Activated CD8-positive, alpha-beta memory T cell treated with anti-CD3 and anti-CD28 coated beads, Interleukin-2, amount 10 ng/mL, durations not matched to agents 7 days and 5 days (primary cell): Measurements from ENCODE around the gene ARID3A. TPM values are rescaled to one million over a fixed set of nuclear protein-coding genes. Genes with fewer than 3 reads are reported as not detected.
A peak's percentile ranks its signal among the peaks of the same experiment; 100 is the strongest.

ENCODE experiments used
- ATAC-seq: fragments of 150-1000 bp; cut with Tn5 transposase; one replicate; pipeline ENCODE4 v1.10.0; 2021; ENCODE audit warnings: moderate library complexity
- CTCF ChIA-PET: fragments of 350-600 bp; sonication (Branson Sonifier 250); formaldehyde crosslinking; loops from one replicate; lab custom pipeline; 2021; ENCODE audit warnings: antibody characterized with exemption; lab: Charles Lee
- DNase-seq: peaks from one replicate; pipeline ENCODE4 v3.0.0-alpha.2; 2020
- H3K27ac Mint-ChIP-seq: one replicate; pipeline ENCODE4 v1.8.0; 2021; ENCODE audit warnings: mild to moderate bottlenecking, mixed read lengths
- H3K27me3 Mint-ChIP-seq: one replicate; pipeline ENCODE4 v1.8.0; 2021; ENCODE audit warnings: mixed read lengths
- H3K36me3 Mint-ChIP-seq: one replicate; pipeline ENCODE4 v1.8.0; 2021; ENCODE audit warnings: mild to moderate bottlenecking, mixed read lengths
- H3K4me1 Mint-ChIP-seq: one replicate; pipeline ENCODE4 v1.8.0; 2021; ENCODE audit warnings: mixed read lengths
- H3K4me3 Mint-ChIP-seq: one replicate; pipeline ENCODE4 v1.8.0; 2021; ENCODE audit warnings: mild to moderate bottlenecking, moderate library complexity, mixed read lengths
- H3K9me3 Mint-ChIP-seq: one replicate; pipeline ENCODE4 v1.8.0; 2022; ENCODE audit warnings: low read depth, mixed read lengths
- total RNA-seq, 2 experiments: library from RNA; stranded (reverse); gene quantifications; one replicate each; pipeline ENCODE4 v1.2.3, GENCODE V29; 2021

ARID3A gene
- total RNA-seq, 2 experiments from 2014 or later, result 30.6 to 35.9 TPM

DNA sequence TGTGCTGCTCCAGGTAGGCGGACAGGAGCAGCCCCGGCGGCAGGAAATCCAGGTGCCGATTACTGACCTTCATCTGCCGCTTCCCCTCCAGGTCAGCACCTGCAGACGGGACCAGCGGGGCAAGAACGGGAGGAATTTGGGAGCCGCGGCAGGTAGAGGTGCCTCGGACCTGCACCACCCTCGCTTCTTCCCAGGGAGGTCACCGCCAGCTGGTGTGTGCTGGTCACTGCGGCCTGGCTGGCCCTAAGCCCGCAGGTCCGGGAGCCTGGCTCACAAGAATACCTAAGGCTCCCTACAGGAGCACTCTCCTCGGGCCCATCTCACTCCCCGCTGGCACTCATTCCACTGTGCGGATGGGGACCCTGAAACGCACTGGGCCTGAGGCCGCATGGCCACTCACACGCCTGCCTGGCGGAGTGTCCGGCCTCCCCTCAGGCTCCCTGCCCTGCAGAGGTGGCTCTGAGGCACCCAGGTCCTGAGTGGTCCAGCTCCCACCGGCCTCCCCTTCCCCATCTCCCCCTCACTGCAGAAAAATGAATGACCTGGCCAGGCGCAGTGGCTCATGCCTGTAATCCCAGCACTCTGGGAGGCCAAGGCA, 28.3 kb upstream of the ARID3A start:
- H3K4me3 Mint-ChIP-seq, result no peak overlapping the region
- ATAC-seq (no peak), DNase-seq (no peak)
- peaks cover 7% of the 10 kb centered on the region for H3K4me1 Mint-ChIP-seq
- peaks cover 8% of the 10 kb centered on the region for H3K36me3 Mint-ChIP-seq
- H3K9me3 Mint-ChIP-seq, result no peaks in the 10 kb centered on the region
- H3K27ac Mint-ChIP-seq, result no peak overlapping the region
- H3K27me3 Mint-ChIP-seq, result no peaks in the 10 kb centered on the region
- CTCF ChIA-PET, result interaction anchor here (1.6 to 2.0 kb wide), 3 partner anchors 10 to 34 kb away, joined by 4 to 6 read pairs (median 5); no protein-coding TSS in a partner anchor

- CTCF ChIA-PET, result no interaction called here
- peaks cover 3% of the 10 kb centered on the region for H3K4me1 Mint-ChIP-seq
- ATAC-seq (no peak), DNase-seq (no peak)
- H3K27me3 Mint-ChIP-seq, result no peaks in the 10 kb centered on the region
- H3K27ac Mint-ChIP-seq, result peak overlapping the region; percentile 42
- peaks cover 8% of the 10 kb centered on the region for H3K36me3 Mint-ChIP-seq
- H3K4me3 Mint-ChIP-seq, result no peak overlapping the region
- H3K9me3 Mint-ChIP-seq, result no peaks in the 10 kb centered on the region
Observed at GRCh38 chr19:898663-899062, 27.2 kb upstream of the ARID3A start.

DNA sequence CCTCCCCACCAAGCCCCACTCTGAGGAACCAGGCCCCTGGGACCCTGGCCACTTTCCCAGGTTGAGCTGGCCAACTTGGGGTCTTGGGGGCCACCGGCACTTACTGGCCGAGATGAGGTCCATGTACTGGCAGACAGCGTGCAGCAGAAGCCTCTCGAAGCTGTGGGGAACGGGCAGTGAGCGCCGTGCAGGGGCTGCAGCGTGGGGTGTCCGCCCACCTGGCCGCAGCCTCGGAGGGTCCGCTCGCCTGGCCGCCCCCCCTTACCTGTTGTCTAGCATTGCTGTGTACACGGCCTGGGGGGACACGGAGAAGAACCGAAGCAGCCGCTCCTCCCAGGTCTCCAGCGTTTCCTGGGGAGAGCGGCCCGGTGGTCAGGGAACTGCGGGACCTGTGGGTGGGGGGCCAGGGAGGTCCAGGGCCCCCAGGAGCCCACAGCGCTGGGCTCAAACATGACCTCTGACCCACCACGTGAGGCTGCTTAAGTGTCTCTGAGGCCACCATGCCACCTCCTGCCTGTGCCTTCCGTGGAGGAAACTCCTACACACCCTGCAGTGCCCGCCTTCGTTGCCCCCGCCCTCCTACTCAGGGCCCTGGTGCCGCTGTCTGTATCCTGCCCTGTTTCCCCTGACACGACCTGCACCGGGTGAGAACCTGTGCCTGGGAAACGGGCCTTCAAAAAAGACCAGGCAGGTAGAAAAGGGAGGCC, 26.3 kb upstream of the ARID3A start:
- ATAC-seq (no peak), DNase-seq (no peak)
- Mint-ChIP-seq H3K4me3 (no peak overlapping the region), H3K27ac (no peak overlapping the region), H3K4me1 (peaks cover 3% of the 10 kb centered on the region), H3K27me3 (no peaks in the 10 kb centered on the region), H3K9me3 (no peaks in the 10 kb centered on the region), H3K36me3 (peaks cover 8% of the 10 kb centered on the region)
- CTCF ChIA-PET, result no interaction called here

DNA sequence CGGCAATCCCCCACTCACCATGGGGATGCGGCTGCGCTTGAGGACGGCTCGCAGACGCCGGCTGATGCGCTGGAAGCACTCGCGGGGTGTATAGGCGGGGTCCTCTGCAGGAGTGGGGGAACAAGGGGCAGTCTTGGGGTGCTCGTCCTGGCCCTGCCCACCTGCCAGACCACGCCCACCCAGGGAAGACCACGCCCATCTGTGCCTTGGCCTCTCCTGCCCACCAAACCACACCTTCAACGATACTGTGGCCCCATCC, 25.9 kb upstream of the ARID3A start:
- Mint-ChIP-seq H3K27ac (no peak overlapping the region), H3K27me3 (no peaks in the 10 kb centered on the region), H3K4me1 (peaks cover 3% of the 10 kb centered on the region), H3K9me3 (no peaks in the 10 kb centered on the region), H3K36me3 (peaks cover 8% of the 10 kb centered on the region), H3K4me3 (no peak overlapping the region)
- ATAC-seq, result peak; percentile 27
- CTCF ChIA-PET, result no interaction called here
- DNase-seq, result no peak

DNA sequence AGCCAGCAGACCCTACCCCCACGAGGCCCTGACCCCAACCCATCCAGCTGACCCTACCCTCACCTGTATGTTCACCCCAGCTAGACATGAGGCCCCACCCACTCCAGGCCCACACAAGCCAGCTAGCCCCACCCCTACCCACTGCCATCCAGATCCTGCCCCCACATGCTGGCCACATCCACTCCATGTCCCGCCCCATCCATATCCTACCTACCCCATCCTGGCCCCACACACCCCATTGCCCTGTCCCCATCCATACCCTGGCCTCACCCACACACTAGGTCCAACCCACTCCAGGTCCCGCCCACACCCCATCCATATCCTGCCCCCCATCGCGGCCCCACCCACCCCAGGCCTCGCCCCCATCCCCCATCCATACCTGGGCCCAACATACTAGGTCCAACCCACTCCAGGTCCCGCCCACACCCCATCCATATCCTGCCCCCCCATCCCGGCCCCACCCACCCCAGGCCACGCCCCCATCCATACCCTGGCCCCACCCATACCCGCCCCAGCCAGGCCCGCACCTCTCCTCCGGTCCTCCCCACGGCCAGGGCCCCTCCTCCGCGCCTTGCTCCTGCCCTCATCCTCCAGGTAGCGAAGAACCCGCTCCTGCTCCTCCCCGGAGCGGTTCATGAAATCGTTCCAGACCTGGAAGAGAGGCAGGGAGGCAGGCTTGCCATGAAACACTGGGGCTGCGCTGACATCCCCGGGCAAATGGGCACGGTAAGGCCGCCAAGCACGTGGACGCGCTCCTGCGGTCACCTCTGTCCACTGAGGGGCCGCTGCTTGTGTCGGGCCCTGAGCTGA, 25.3 kb upstream of the ARID3A start:
- peak; percentile 58 for DNase-seq
- CTCF ChIA-PET, result interaction anchor here (1.2 kb wide), 1 partner anchor 10 kb away, joined by 4 read pairs; no protein-coding TSS in a partner anchor
- Mint-ChIP-seq H3K36me3 (peaks cover 8% of the 10 kb centered on the region), H3K9me3 (no peaks in the 10 kb centered on the region), H3K27ac (no peak overlapping the region), H3K4me1 (peaks cover 3% of the 10 kb centered on the region), H3K27me3 (no peaks in the 10 kb centered on the region), H3K4me3 (no peak overlapping the region)
- peak; percentile 72 for ATAC-seq

- H3K36me3 Mint-ChIP-seq, result peaks cover 8% of the 10 kb centered on the region
- no peak for ATAC-seq
- CTCF ChIA-PET, result interaction anchor here (1.0 to 1.2 kb wide), 2 partner anchors 8 to 9 kb away, joined by 3 to 4 read pairs; partner anchors contain the start of genes MED16 and RNU6-9
Observed at GRCh38 chr19:901216-902092, 24.4 kb upstream of the ARID3A start.

GRCh38 chr19:902093-902370, 23.8 kb upstream of the ARID3A start:
- Mint-ChIP-seq H3K27ac (no peak overlapping the region), H3K4me3 (no peak overlapping the region), H3K4me1 (peaks cover 8% of the 10 kb centered on the region), H3K36me3 (peaks cover 5% of the 10 kb centered on the region), H3K27me3 (no peaks in the 10 kb centered on the region), H3K9me3 (no peaks in the 10 kb centered on the region)
- ATAC-seq (no peak), DNase-seq (no peak)
- CTCF ChIA-PET, result interaction anchor here (1.0 kb wide), 1 partner anchor 9 kb away, joined by 3 read pairs; the partner anchor contains the start of genes MED16 and RNU6-9

More at GRCh38 chr19:901216-902092, 24.4 kb upstream of the ARID3A start:
- DNase-seq, result no peak
- no peaks in the 10 kb centered on the region for H3K27me3 Mint-ChIP-seq
- no peak overlapping the region for H3K4me3 Mint-ChIP-seq
- peaks cover 4% of the 10 kb centered on the region for H3K4me1 Mint-ChIP-seq
- no peak overlapping the region for H3K27ac Mint-ChIP-seq
- no peaks in the 10 kb centered on the region for H3K9me3 Mint-ChIP-seq

- Mint-ChIP-seq H3K4me3 (no peak overlapping the region), H3K4me1 (peaks cover 13% of the 10 kb centered on the region), H3K27me3 (no peaks in the 10 kb centered on the region), H3K36me3 (peaks cover 4% of the 10 kb centered on the region), H3K27ac (no peak overlapping the region), H3K9me3 (no peaks in the 10 kb centered on the region)
- no peak for DNase-seq
- ATAC-seq, result no peak
- CTCF ChIA-PET, result interaction anchor here (1.0 kb wide), 1 partner anchor 9 kb away, joined by 3 read pairs; the partner anchor contains the start of genes MED16 and RNU6-9
Observed at GRCh38 chr19:902446-903226, 23.2 kb upstream of the ARID3A start.

- H3K4me1 Mint-ChIP-seq, result peaks cover 20% of the 10 kb centered on the region
- no peaks in the 10 kb centered on the region for H3K27me3 Mint-ChIP-seq
- no peaks in the 10 kb centered on the region for H3K9me3 Mint-ChIP-seq
- DNase-seq (no peak), ATAC-seq (no peak)
- no peak overlapping the region for H3K27ac Mint-ChIP-seq
- H3K4me3 Mint-ChIP-seq, result no peak overlapping the region
- H3K36me3 Mint-ChIP-seq, result peaks cover 4% of the 10 kb centered on the region
- CTCF ChIA-PET, result interaction anchor here (7.8 kb wide), 1 partner anchor 39 kb away, joined by 57 read pairs; no protein-coding TSS in a partner anchor
Observed at GRCh38 chr19:903266-903797, 22.5 kb upstream of the ARID3A start.

GRCh38 chr19:904545-904944, 21.3 kb upstream of the ARID3A start:
- DNase-seq (no peak), ATAC-seq (no peak)
- CTCF ChIA-PET, result interaction anchor here (1.4 to 7.8 kb wide), 3 partner anchors 11 to 80 kb away, joined by 3 to 57 read pairs (median 5); partner anchors contain the start of genes MED16, RNU6-9 and WDR18
- H3K27ac Mint-ChIP-seq, result no peak overlapping the region
- H3K4me1 Mint-ChIP-seq, result peaks cover 32% of the 10 kb centered on the region
- H3K4me3 Mint-ChIP-seq, result no peak overlapping the region
- H3K36me3 Mint-ChIP-seq, result peaks cover 4% of the 10 kb centered on the region
- no peaks in the 10 kb centered on the region for H3K9me3 Mint-ChIP-seq
- no peaks in the 10 kb centered on the region for H3K27me3 Mint-ChIP-seq

DNA sequence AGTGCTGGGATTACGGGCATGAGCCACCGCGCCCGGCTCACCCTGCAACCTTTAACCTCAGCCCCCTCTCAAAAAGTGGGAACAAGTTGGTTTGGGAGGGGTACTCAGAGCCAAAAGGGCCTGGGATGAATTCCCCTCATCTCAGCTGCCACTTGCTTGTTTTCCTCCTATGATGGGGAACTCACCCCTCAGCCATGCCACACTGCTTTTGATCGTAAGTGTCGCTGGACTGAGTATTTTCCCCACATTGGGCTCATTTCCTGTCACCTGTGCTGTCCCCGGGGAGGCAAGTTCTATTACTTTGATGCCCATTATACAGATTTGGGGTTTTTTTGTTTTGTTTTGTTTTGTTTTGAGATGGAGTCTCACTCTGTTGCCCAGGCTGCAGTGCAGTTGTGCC, 19.4 kb upstream of the ARID3A start:
- H3K9me3 Mint-ChIP-seq, result no peaks in the 10 kb centered on the region
- H3K27ac Mint-ChIP-seq, result peak overlapping the region; percentile 36
- ATAC-seq (no peak), DNase-seq (no peak)
- H3K4me3 Mint-ChIP-seq, result no peak overlapping the region
- H3K27me3 Mint-ChIP-seq, result no peaks in the 10 kb centered on the region
- peaks cover 43% of the 10 kb centered on the region for H3K4me1 Mint-ChIP-seq
- peaks cover 5% of the 10 kb centered on the region for H3K36me3 Mint-ChIP-seq
- CTCF ChIA-PET, result interaction anchor here (1.9 to 7.8 kb wide), 2 partner anchors 10 to 42 kb away, joined by 4 to 57 read pairs; no protein-coding TSS in a partner anchor
